ENCODE results near the gene NEDD4L. TPM values are rescaled to one million over a fixed set of nuclear protein-coding genes. Genes with fewer than 3 reads are reported as not detected.

The NEDD4L gene
- total and polyA plus RNA-seq, 3 donors from 2014 or later = 14.3 to 43.1 (median 42.7) TPM

GRCh38 chr18:58139459-58140386, 95.7 kb downstream of the NEDD4L start:
- no peaks in the 10 kb centered on the region for H3K27me3 ChIP-seq
- H3K27ac ChIP-seq = no peak overlapping the region
- no peaks in the 10 kb centered on the region for H3K36me3 ChIP-seq (ENCODE audit: low read depth, missing control alignments)
- no peak for DNase-seq
- TF ChIP-seq CTCF (IDR thresholded peaks at IDR 0.05) = no peak
- no peak for TF ChIP-seq POLR2A (IDR thresholded peaks at IDR 0.05)
- H3K9me3 ChIP-seq = no peaks in the 10 kb centered on the region
- intact Hi-C loops (cut with DNase I; ENCODE audit: low total_unique reads) = no loop called here
- WGBS, 2 donors = 80 to 92% methylated on average over 8 of the region's 8 CpGs
- peaks cover 8% of the 10 kb centered on the region for H3K4me1 ChIP-seq
- no peak overlapping the region for H3K4me3 ChIP-seq

GRCh38 chr18:58140387-58141325, 96.6 kb downstream of the NEDD4L start:
- WGBS, 2 donors = 68 to 75% methylated on average over 10 to 12 of the region's 12 CpGs
- Histone ChIP-seq H3K4me1 (peaks cover 8% of the 10 kb centered on the region), H3K27ac (no peak overlapping the region), H3K27me3 (no peaks in the 10 kb centered on the region), H3K4me3 (no peak overlapping the region), H3K36me3 (ENCODE audit: low read depth, missing control alignments) (no peaks in the 10 kb centered on the region), H3K9me3 (no peaks in the 10 kb centered on the region)
- intact Hi-C loops (cut with DNase I; ENCODE audit: low total_unique reads) = no loop called here
- TF ChIP-seq CTCF (IDR thresholded peaks at IDR 0.05) (no peak), POLR2A (IDR thresholded peaks at IDR 0.05) (no peak)
- DNase-seq = peak; percentile 56

GRCh38 chr18:58143386-58143785, 99.4 kb downstream of the NEDD4L start:
- no peak overlapping the region for H3K27ac ChIP-seq
- no peaks in the 10 kb centered on the region for H3K9me3 ChIP-seq
- intact Hi-C loops (cut with DNase I; ENCODE audit: low total_unique reads) = no loop called here
- H3K4me1 ChIP-seq = peaks cover 8% of the 10 kb centered on the region
- DNase-seq = no peak
- H3K27me3 ChIP-seq = no peaks in the 10 kb centered on the region
- H3K4me3 ChIP-seq = no peak overlapping the region
- TF ChIP-seq POLR2A (IDR thresholded peaks at IDR 0.05) = no peak
- TF ChIP-seq CTCF (IDR thresholded peaks at IDR 0.05) = no peak
- 44 to 56% methylated on average over 11 of the region's 11 CpGs for WGBS, 2 donors
- no peaks in the 10 kb centered on the region for H3K36me3 ChIP-seq (ENCODE audit: low read depth, missing control alignments)

GRCh38 chr18:58144106-58144505, 100.1 kb downstream of the NEDD4L start:
- intact Hi-C loops (cut with DNase I; ENCODE audit: low total_unique reads) = no loop called here
- H3K9me3 ChIP-seq = no peaks in the 10 kb centered on the region
- no peaks in the 10 kb centered on the region for H3K27me3 ChIP-seq
- no peak for DNase-seq
- H3K36me3 ChIP-seq (ENCODE audit: low read depth, missing control alignments) = no peaks in the 10 kb centered on the region
- no peak overlapping the region for H3K4me3 ChIP-seq
- no peak overlapping the region for H3K27ac ChIP-seq
- TF ChIP-seq POLR2A (IDR thresholded peaks at IDR 0.05) (no peak), CTCF (IDR thresholded peaks at IDR 0.05) (no peak)
- peaks cover 8% of the 10 kb centered on the region for H3K4me1 ChIP-seq
- 83 to 85% methylated on average over 4 of the region's 4 CpGs for WGBS, 2 donors

Measured in testis (tissue), 3 donors.